GM10248 (cell line): Measurements from ENCODE around the gene PCNT.

ENCODE experiments used
- CTCF ChIA-PET: fragments of 300-600 bp; sonication (Branson Sonifier 250); formaldehyde crosslinking; extraction: SDS; loops from one replicate; lab custom pipeline; 2021; ENCODE audit warnings: antibody characterized with exemption; lab: Yijun Ruan, JAX
- POLR2A ChIA-PET: fragments of 350-650 bp; sonication (Branson Sonifier 250); formaldehyde crosslinking; extraction: SDS; loops from one replicate; lab custom pipeline; 2020; ENCODE audit warnings: antibody characterized with exemption; lab: Yijun Ruan, JAX
- DNase-seq: peaks from one replicate; pipeline ENCODE4 v3.0.0; 2012; ENCODE audit errors: extremely low spot score
- CTCF ChIP-seq: IDR thresholded peaks from 2 replicates; pipeline ENCODE4 v1.5.1; 2012; ENCODE audit warnings: mild to moderate bottlenecking, low read depth; ENCODE audit errors: extremely low read depth, missing control alignments, control extremely low read depth

PCNT gene

GRCh38 chr21:46379691-46380090 is 55.7 kb downstream of the PCNT start:
- ChIA-PET CTCF (no interaction called here), POLR2A (no interaction called here)
- no peak for DNase-seq
- TF ChIP-seq CTCF = no peak

- no peak for TF ChIP-seq CTCF
- DNase-seq = no peak
- CTCF ChIA-PET = interaction anchor here (1.1 kb wide), 1 partner anchor 12 kb away, joined by 3 read pairs; no protein-coding TSS in a partner anchor
- POLR2A ChIA-PET = no interaction called here
Measured at GRCh38 chr21:46381541-46381940, 57.6 kb downstream of the PCNT start.

DNA sequence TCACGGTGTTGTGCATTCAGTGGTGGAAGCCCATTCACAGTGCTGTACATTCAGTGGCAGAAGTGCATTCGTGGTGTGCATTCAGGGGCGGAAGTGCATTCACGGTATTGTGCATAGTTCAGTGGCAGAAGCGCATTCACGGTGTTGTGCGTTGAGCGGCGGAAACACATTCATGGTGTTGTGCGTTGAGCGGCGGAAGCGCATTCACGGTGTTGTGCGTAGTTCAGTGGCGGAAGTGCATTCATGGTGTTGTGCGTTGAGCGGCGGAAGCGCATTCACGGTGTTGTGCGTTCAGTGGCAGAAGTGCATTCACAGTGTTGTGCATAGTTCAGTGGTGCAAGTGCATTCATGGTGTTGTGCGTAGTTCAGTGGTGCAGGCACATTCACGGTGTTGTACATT is 60.6 kb downstream of the PCNT start:
- POLR2A ChIA-PET = no interaction called here

DNA sequence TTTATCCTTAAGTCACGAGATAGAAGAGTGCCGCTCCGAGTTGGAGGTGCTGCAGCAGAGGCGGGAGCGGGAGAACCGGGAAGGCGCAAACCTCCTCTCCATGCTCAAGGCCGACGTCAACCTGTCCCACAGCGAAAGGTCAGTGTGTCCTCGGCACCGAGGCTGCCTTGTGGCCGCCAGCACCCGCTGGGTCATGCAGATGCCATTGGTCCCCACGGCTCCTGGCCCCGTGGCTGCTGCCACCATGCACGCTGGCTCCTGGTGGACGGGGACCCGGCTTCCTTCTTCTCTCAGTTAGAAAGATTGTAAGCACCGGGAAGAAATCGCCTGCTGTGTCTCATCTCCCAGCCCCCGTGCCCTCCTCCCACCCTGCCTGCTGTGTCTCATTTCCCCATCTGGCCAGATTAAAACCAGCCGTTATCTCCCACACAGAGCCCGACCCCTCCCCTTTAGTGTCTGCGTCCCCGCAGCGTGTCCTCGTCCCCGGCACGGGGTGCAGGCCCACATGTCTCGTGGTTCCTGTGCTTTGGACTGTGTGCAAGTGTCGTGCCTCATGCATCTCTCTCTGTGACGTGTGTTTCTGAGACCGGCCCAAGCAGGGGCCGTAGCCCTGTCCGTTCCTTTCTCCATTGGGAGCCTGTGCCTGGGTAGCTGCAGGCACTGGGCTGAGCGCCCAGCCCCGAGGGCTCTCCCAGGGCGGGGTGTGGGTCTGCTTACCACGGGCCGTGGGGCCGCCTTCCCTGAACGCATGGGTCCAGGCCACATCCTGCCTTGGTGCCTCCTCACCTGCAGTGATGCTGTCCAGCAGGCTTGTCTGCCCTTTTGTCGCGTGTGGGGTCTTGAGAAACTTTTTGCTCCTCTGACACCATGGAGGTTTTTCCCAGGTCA is 62.1 kb downstream of the PCNT start:
- DNase-seq = no peak
- POLR2A ChIA-PET = no interaction called here
- CTCF ChIA-PET = no interaction called here
- no peak for TF ChIP-seq CTCF

More for the DNA sequence above, 60.6 kb downstream of the PCNT start:
- CTCF ChIA-PET = no interaction called here
- DNase-seq = no peak
- no peak for TF ChIP-seq CTCF

- DNase-seq = no peak
- ChIA-PET CTCF (interaction anchor here (0.8 kb wide), 1 partner anchor 16 kb away, joined by 3 read pairs; no protein-coding TSS in a partner anchor), POLR2A (no interaction called here)
- TF ChIP-seq CTCF = no peak
Measured at GRCh38 chr21:46386734-46387088, 62.8 kb downstream of the PCNT start.

DNA sequence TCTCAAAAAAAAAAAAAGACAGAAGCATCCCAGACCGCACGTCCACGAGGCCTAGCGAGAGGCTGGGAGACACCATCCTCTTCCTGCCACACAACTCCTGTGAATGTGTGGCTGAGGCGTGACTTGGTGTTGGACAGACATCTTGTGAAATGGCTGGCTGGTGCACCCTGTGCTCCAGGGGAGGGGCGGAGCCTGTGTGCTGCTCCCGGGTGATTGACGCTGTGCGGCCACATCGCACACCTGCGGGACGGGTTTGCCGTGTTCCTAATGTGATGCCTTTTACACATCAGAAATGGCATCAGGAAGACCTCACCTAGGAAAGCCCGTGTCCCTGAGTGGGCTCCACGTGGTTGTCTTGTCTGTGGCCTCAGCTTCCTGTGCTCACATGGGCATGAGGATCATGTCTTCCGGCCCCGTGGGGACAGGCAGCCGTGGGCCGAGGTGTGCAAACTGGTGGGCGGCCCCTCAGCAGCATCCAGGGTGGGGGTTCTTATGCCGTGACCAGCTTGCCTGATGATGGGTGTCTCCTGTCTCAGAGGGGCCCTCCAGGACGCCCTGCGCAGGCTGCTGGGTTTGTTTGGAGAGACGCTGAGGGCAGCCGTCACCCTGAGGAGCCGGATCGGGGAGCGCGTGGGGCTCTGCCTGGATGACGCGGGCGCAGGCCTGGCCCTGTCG is 64.4 kb downstream of the PCNT start:
- DNase-seq = no peak
- POLR2A ChIA-PET = no interaction called here
- CTCF ChIA-PET = no interaction called here
- TF ChIP-seq CTCF = no peak
